Measurements from ENCODE around the gene ZDHHC7. TPM values are rescaled to one million over a fixed set of nuclear protein-coding genes. Genes with fewer than 3 reads are reported as not detected.

ZDHHC7 gene
- total RNA-seq, 1 experiment from 2014 or later, result 109 TPM

DNA sequence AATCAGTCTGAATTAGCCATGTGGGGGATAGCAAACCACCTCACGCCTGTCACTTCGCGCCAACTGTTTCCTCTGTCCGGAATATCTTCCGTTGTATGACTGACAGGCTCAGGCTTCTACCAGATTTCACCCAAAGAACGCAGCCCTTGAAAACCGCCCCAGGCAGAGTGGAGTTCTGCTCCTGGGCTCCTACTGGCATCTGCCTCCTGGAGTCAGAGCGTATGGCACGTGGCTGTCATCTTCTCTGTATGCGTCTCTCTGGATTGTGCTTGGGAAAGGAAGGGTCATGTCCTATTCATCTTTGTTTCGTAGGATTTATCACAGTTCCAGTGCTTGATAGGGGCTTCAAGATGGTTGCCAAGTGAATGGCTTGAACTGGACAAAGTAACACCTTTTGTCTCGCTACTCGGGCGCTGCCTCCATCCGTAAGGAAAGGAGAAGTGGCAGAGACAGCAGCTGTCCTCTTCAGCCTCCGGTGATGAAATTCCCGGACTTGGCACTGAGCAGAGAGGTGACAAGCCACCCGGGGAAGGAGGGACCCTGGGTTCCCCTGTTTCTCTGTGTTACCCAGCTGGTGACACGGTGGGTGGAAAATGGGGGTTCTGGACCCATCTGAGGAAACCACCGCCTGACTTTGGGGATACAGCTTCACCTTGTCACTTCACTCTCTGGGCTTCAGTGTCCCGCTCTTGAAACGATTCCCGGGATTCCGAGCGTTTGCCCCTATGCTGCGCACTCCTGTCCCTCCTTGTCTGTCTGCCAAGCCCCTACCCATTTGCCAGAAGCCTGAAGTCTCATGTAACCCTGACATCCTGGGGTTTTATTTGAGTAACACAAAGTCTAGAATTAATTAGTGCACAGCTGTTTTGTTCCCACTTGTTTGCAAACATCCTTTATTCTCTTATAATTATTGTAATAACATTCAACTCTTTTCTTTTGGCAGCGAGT, 30.2 kb upstream of the ZDHHC7 start:
- intact Hi-C loops (cut with micrococcal nuclease; ENCODE audit: unreplicated experiment), result no loop called here
- no peak overlapping the region for H3K27ac Mint-ChIP-seq (ENCODE audit: unreplicated experiment)
- CTCF ChIA-PET, result no interaction called here
- TF ChIP-seq, protein P1, sequence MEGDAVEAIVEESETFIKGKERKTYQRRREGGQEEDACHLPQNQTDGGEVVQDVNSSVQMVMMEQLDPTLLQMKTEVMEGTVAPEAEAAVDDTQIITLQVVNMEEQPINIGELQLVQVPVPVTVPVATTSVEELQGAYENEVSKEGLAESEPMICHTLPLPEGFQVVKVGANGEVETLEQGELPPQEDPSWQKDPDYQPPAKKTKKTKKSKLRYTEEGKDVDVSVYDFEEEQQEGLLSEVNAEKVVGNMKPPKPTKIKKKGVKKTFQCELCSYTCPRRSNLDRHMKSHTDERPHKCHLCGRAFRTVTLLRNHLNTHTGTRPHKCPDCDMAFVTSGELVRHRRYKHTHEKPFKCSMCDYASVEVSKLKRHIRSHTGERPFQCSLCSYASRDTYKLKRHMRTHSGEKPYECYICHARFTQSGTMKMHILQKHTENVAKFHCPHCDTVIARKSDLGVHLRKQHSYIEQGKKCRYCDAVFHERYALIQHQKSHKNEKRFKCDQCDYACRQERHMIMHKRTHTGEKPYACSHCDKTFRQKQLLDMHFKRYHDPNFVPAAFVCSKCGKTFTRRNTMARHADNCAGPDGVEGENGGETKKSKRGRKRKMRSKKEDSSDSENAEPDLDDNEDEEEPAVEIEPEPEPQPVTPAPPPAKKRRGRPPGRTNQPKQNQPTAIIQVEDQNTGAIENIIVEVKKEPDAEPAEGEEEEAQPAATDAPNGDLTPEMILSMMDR (IDR thresholded peaks at IDR 0.05; ENCODE audit: unreplicated experiment), result no peak
- peaks cover 11% of the 10 kb centered on the region for H3K4me1 Mint-ChIP-seq (ENCODE audit: low read depth, unreplicated experiment)
- DNase-seq, result no peak
- no peaks in the 10 kb centered on the region for H3K9me3 Mint-ChIP-seq (ENCODE audit: low read depth, unreplicated experiment)
- H3K27me3 Mint-ChIP-seq (ENCODE audit: unreplicated experiment), result peaks cover 6% of the 10 kb centered on the region
- no peaks in the 10 kb centered on the region for H3K36me3 Mint-ChIP-seq (ENCODE audit: insufficient read depth, unreplicated experiment)
- H3K4me3 Mint-ChIP-seq (ENCODE audit: low read depth, unreplicated experiment), result no peak overlapping the region
- no TSS peak for BruUV-seq (replicated peaks)

DNA sequence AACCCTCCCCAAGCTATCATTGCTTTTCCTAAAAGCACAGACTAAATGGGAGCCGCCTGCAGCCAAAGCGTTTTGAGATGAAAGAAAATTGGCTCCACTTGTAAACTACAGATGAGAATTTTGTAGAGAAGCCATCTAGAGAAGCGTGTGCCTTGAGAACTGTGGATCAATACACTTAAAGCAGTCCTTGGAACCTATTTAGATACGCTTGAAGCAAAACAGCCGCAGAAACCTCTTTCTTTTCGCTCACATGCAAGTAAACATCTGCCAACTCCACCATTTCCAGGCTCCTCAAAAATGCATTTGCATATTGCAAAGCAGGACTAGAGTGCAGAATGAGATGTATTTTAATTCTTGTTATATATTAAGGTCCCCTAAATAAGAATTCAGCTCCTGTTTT, 29.4 kb upstream of the ZDHHC7 start:
- BruUV-seq (replicated peaks), result no TSS peak
- no peaks in the 10 kb centered on the region for H3K9me3 Mint-ChIP-seq (ENCODE audit: low read depth, unreplicated experiment)
- TF ChIP-seq, protein P1 (IDR thresholded peaks at IDR 0.05; ENCODE audit: unreplicated experiment), result no peak
- no peak overlapping the region for H3K27ac Mint-ChIP-seq (ENCODE audit: unreplicated experiment)
- DNase-seq, result no peak
- H3K4me3 Mint-ChIP-seq (ENCODE audit: low read depth, unreplicated experiment), result no peak overlapping the region
- intact Hi-C loops (cut with micrococcal nuclease; ENCODE audit: unreplicated experiment), result no loop called here
- H3K4me1 Mint-ChIP-seq (ENCODE audit: low read depth, unreplicated experiment), result peaks cover 13% of the 10 kb centered on the region
- H3K36me3 Mint-ChIP-seq (ENCODE audit: insufficient read depth, unreplicated experiment), result no peaks in the 10 kb centered on the region
- no peaks in the 10 kb centered on the region for H3K27me3 Mint-ChIP-seq (ENCODE audit: unreplicated experiment)
- CTCF ChIA-PET, result interaction anchor here (0.6 kb wide), 1 partner anchor 11 kb away, joined by 3 read pairs; no protein-coding TSS in a partner anchor

GRCh38 chr16:85037721-85038120, 26.4 kb upstream of the ZDHHC7 start:
- DNase-seq, result no peak
- intact Hi-C loops (cut with micrococcal nuclease; ENCODE audit: unreplicated experiment), result no loop called here
- Mint-ChIP-seq H3K27ac (ENCODE audit: unreplicated experiment) (no peak overlapping the region), H3K4me1 (ENCODE audit: low read depth, unreplicated experiment) (peaks cover 13% of the 10 kb centered on the region), H3K9me3 (ENCODE audit: low read depth, unreplicated experiment) (no peaks in the 10 kb centered on the region), H3K4me3 (ENCODE audit: low read depth, unreplicated experiment) (no peak overlapping the region), H3K27me3 (ENCODE audit: unreplicated experiment) (no peaks in the 10 kb centered on the region), H3K36me3 (ENCODE audit: insufficient read depth, unreplicated experiment) (no peaks in the 10 kb centered on the region)
- CTCF ChIA-PET, result interaction anchor here (0.6 kb wide), 1 partner anchor 11 kb away, joined by 7 read pairs; no protein-coding TSS in a partner anchor
- TF ChIP-seq, protein P1 (IDR thresholded peaks at IDR 0.05; ENCODE audit: unreplicated experiment), result no peak
- no TSS peak for BruUV-seq (replicated peaks)

DNA sequence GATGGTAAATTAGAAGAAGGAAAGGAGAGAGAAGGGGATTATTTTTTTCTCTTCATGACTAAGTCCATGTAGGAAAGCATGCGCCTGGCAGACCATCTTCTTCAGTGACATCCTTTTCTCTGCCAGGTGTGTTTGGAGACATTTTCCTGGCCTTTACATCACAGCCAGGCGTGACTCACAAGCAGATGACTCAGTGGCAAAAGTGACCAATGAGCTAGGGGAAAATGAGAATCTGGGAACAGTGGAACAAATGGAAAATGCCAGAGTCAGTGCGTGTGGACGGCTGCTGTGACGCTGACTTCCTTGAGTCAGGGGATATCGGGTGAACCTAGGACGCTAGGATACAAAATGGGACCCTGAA, 25.7 kb upstream of the ZDHHC7 start:
- Mint-ChIP-seq H3K27ac (ENCODE audit: unreplicated experiment) (no peak overlapping the region), H3K4me3 (ENCODE audit: low read depth, unreplicated experiment) (no peak overlapping the region), H3K27me3 (ENCODE audit: unreplicated experiment) (no peaks in the 10 kb centered on the region), H3K9me3 (ENCODE audit: low read depth, unreplicated experiment) (no peaks in the 10 kb centered on the region), H3K4me1 (ENCODE audit: low read depth, unreplicated experiment) (peaks cover 13% of the 10 kb centered on the region), H3K36me3 (ENCODE audit: insufficient read depth, unreplicated experiment) (no peaks in the 10 kb centered on the region)
- CTCF ChIA-PET, result no interaction called here
- TF ChIP-seq, protein P1 (IDR thresholded peaks at IDR 0.05; ENCODE audit: unreplicated experiment), result no peak
- DNase-seq, result peak; percentile 23
- no TSS peak for BruUV-seq (replicated peaks)
- intact Hi-C loops (cut with micrococcal nuclease; ENCODE audit: unreplicated experiment), result no loop called here

Data from Calu3 (cell line).